Measurements from ENCODE around the gene XPO6.
A peak's percentile ranks its signal among the peaks of the same experiment; 100 is the strongest.

XPO6 gene

GRCh38 chr16:28219282-28219681, 7.5 kb upstream of the XPO6 start:
- no peak overlapping the region for H3K4me3 ChIP-seq (replicated peaks; ENCODE audit: low read depth, low read length)
- no peak for TF ChIP-seq CTCF (IDR thresholded peaks at IDR 0.05; ENCODE audit: low read length, missing control alignments)
- no peak for DNase-seq (ENCODE audit: low read depth)

- peak; percentile 73 for DNase-seq (ENCODE audit: low read depth)
- no peak overlapping the region for H3K4me3 ChIP-seq (replicated peaks; ENCODE audit: low read depth, low read length)
- peak; percentile 72 for TF ChIP-seq CTCF (IDR thresholded peaks at IDR 0.05; ENCODE audit: low read length, missing control alignments)
Measured at GRCh38 chr16:28218109-28218508, 6.3 kb upstream of the XPO6 start.

- no peak for TF ChIP-seq CTCF (IDR thresholded peaks at IDR 0.05; ENCODE audit: low read length, missing control alignments)
- no peak overlapping the region for H3K4me3 ChIP-seq (replicated peaks; ENCODE audit: low read depth, low read length)
- DNase-seq (ENCODE audit: low read depth), result no peak
Measured at GRCh38 chr16:28217326-28217725, 5.6 kb upstream of the XPO6 start.

- DNase-seq (ENCODE audit: low read depth), result no peak
- no peak overlapping the region for H3K4me3 ChIP-seq (replicated peaks; ENCODE audit: low read depth, low read length)
- no peak for TF ChIP-seq CTCF (IDR thresholded peaks at IDR 0.05; ENCODE audit: low read length, missing control alignments)
Measured at GRCh38 chr16:28213396-28213795, 1.6 kb upstream of the XPO6 start.

- TF ChIP-seq CTCF (IDR thresholded peaks at IDR 0.05; ENCODE audit: low read length, missing control alignments), result no peak
- DNase-seq (ENCODE audit: low read depth), result no peak
- H3K4me3 ChIP-seq (replicated peaks; ENCODE audit: low read depth, low read length), result peak overlapping the region; percentile 82
Measured at GRCh38 chr16:28212532-28212873, 738 bp upstream of the XPO6 start.

GRCh38 chr16:28210979-28211588, 681 bp downstream of the XPO6 start:
- DNase-seq (ENCODE audit: low read depth), result peak; percentile 61
- H3K4me3 ChIP-seq (replicated peaks; ENCODE audit: low read depth, low read length), result peak overlapping the region; percentile 82
- TF ChIP-seq CTCF (IDR thresholded peaks at IDR 0.05; ENCODE audit: low read length, missing control alignments), result no peak

GRCh38 chr16:28210264-28210663, 1.5 kb downstream of the XPO6 start:
- no peak for TF ChIP-seq CTCF (IDR thresholded peaks at IDR 0.05; ENCODE audit: low read length, missing control alignments)
- H3K4me3 ChIP-seq (replicated peaks; ENCODE audit: low read depth, low read length), result peak overlapping the region; percentile 82
- DNase-seq (ENCODE audit: low read depth), result no peak

All from fibroblast of pulmonary artery (primary cell).